ENCODE data around the gene GPC6. TPM values are rescaled to one million over a fixed set of nuclear protein-coding genes. Genes with fewer than 3 reads are reported as not detected.

The GPC6 gene
- total RNA-seq, 3 donors from 2014 or later (not counting 1 experiment from before 2014, with no cell fraction given): not detected

DNA sequence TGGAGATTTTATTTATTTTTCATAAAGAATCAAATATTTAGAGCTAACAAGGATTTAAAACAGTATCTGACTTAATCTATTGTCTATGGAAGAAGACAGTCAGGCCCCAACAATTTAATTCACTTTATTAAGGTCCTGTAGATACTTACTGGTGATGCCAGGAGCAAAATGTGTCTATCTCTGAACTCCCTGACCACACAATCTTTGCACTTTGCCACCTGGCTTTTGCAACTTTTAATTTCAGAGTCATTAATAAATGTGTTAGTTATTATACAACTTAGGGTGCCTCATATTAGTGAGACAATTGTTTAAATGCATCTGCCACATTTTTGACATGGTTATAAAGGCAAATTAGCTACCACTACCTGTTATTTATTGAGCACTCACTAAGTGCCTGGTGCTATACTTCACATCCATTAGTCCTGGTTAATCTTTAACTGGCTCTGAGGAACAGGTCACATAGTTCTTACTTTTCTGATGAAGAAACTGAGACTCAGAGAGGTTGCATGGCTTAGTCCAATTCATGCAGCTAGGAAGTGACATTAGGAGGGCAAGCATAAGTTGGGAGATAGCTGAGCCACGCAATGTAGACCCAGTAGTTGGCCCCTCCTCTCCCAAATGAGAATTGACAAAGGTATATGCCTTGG, 955.0 kb downstream of the GPC6 start:
- H3K27me3 Mint-ChIP-seq (ENCODE audit: low read depth in 2 of 2): peaks cover 0 to 9% of the 10 kb centered on the region in 2 donors
- intact Hi-C loops (cut with micrococcal nuclease): no loop called here
- 88% methylated on average over 1 of the region's 1 CpG for WGBS (ENCODE audit: insufficient coverage)
- Histone ChIP-seq H3K27me3 (ENCODE audit: control insufficient read depth, insufficient read depth, low read length) (no peaks in the 10 kb centered on the region), H3K27ac (ENCODE audit: low read length) (no peak overlapping the region), H3K4me3 (ENCODE audit: low read length) (no peak overlapping the region), H3K9me3 (ENCODE audit: control insufficient read depth, insufficient read depth, low read length) (no peaks in the 10 kb centered on the region), H3K4me1 (ENCODE audit: control insufficient read depth, insufficient read depth, low read length) (no peaks in the 10 kb centered on the region), H3K36me3 (ENCODE audit: control insufficient read depth, insufficient read depth, low read length) (no peaks in the 10 kb centered on the region)
- H3K36me3 Mint-ChIP-seq: no peaks in the 10 kb centered on the region
- H3K27ac Mint-ChIP-seq: no peak overlapping the region
- no peak for ATAC-seq
- H3K4me3 Mint-ChIP-seq: no peak overlapping the region
- no peaks in the 10 kb centered on the region for H3K9me3 Mint-ChIP-seq
- H3K4me1 Mint-ChIP-seq: peaks cover 6 to 10% of the 10 kb centered on the region in 2 donors
- TF ChIP-seq, protein P1, sequence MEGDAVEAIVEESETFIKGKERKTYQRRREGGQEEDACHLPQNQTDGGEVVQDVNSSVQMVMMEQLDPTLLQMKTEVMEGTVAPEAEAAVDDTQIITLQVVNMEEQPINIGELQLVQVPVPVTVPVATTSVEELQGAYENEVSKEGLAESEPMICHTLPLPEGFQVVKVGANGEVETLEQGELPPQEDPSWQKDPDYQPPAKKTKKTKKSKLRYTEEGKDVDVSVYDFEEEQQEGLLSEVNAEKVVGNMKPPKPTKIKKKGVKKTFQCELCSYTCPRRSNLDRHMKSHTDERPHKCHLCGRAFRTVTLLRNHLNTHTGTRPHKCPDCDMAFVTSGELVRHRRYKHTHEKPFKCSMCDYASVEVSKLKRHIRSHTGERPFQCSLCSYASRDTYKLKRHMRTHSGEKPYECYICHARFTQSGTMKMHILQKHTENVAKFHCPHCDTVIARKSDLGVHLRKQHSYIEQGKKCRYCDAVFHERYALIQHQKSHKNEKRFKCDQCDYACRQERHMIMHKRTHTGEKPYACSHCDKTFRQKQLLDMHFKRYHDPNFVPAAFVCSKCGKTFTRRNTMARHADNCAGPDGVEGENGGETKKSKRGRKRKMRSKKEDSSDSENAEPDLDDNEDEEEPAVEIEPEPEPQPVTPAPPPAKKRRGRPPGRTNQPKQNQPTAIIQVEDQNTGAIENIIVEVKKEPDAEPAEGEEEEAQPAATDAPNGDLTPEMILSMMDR (IDR thresholded peaks at IDR 0.05): no peak
- DNase-seq: no peak

DNA sequence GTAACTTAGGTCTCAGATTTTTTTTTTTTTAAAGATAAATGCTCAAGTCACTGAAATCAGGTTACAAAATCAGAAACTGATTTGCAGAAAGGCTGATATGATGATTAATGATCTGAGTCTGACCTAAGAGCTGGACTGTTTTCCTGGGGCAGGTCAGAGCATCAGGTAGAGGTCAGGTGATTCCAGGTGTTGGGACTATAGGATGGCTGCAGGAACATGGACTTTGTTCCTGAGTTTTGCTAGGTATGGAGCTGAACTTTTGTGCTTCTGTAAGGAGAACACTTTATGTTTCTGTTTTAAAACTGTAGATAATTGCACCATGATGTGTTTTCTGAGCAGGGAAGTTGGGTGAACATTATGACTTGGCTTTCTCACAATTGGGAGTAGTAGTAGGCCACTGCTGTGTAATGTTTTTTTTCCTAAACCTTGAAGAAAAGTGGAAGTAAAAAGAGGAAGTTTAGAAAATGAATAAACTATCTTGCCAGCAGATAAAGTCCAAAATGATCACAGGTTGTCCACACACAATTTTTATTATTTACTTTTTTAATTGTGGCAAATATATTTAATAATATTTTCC, 955.7 kb downstream of the GPC6 start:
- peaks cover 6 to 10% of the 10 kb centered on the region in 2 donors for H3K4me1 Mint-ChIP-seq
- H3K27me3 ChIP-seq (ENCODE audit: control insufficient read depth, insufficient read depth, low read length): no peaks in the 10 kb centered on the region
- peaks cover 0 to 9% of the 10 kb centered on the region in 2 donors for H3K27me3 Mint-ChIP-seq (ENCODE audit: low read depth in 2 of 2)
- no peaks in the 10 kb centered on the region for H3K4me1 ChIP-seq (ENCODE audit: control insufficient read depth, insufficient read depth, low read length)
- TF ChIP-seq, protein P1 (IDR thresholded peaks at IDR 0.05): no peak
- H3K9me3 ChIP-seq (ENCODE audit: control insufficient read depth, insufficient read depth, low read length): no peaks in the 10 kb centered on the region
- no peaks in the 10 kb centered on the region for H3K36me3 ChIP-seq (ENCODE audit: control insufficient read depth, insufficient read depth, low read length)
- no peaks in the 10 kb centered on the region for H3K9me3 Mint-ChIP-seq
- ATAC-seq: no peak
- no peak overlapping the region for H3K27ac Mint-ChIP-seq
- H3K4me3 ChIP-seq (ENCODE audit: low read length): no peak overlapping the region
- no peak overlapping the region for H3K4me3 Mint-ChIP-seq
- no peaks in the 10 kb centered on the region for H3K36me3 Mint-ChIP-seq
- no peak for DNase-seq
- intact Hi-C loops (cut with micrococcal nuclease): no loop called here
- H3K27ac ChIP-seq (ENCODE audit: low read length): no peak overlapping the region

DNA sequence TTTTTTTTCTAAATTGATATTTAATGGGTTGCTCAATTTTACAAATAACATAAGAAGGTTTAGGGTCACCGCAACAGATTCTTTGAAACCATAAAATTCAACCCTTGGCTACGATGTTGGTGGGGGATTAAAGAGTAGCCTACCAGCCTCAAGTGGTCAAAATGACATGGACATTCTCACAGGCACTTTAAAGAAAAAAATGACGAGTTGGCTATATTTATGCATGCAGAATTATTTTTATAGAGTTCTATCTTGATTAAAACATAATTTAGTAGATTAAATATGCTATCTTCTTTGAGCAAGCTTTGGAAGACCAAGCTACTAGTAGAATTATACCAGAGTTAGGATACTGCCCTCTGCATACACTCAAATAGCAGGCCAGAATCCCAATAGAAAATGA, 959.9 kb downstream of the GPC6 start:
- Histone ChIP-seq H3K27ac (ENCODE audit: low read length) (no peak overlapping the region), H3K27me3 (ENCODE audit: control insufficient read depth, insufficient read depth, low read length) (no peaks in the 10 kb centered on the region), H3K9me3 (ENCODE audit: control insufficient read depth, insufficient read depth, low read length) (no peaks in the 10 kb centered on the region), H3K4me3 (ENCODE audit: low read length) (no peak overlapping the region), H3K4me1 (ENCODE audit: control insufficient read depth, insufficient read depth, low read length) (no peaks in the 10 kb centered on the region), H3K36me3 (ENCODE audit: control insufficient read depth, insufficient read depth, low read length) (no peaks in the 10 kb centered on the region)
- ATAC-seq (no peak), DNase-seq (no peak)
- H3K4me3 Mint-ChIP-seq: no peak overlapping the region
- WGBS (ENCODE audit: insufficient coverage): 83% methylated on average over 1 of the region's 3 CpGs
- H3K4me1 Mint-ChIP-seq: no peaks in the 10 kb centered on the region
- H3K27ac Mint-ChIP-seq: no peak overlapping the region
- intact Hi-C loops (cut with micrococcal nuclease): no loop called here
- H3K36me3 Mint-ChIP-seq: no peaks in the 10 kb centered on the region
- no peaks in the 10 kb centered on the region for H3K9me3 Mint-ChIP-seq
- peaks cover 5 to 9% of the 10 kb centered on the region in 2 donors for H3K27me3 Mint-ChIP-seq (ENCODE audit: low read depth in 2 of 2)
- TF ChIP-seq, protein P1 (IDR thresholded peaks at IDR 0.05): no peak

All from natural killer cell (primary cell).